NCI-H82 (cell line): Measurements from ENCODE around the gene HECA.
"Not testable (repeated sequence)": the region's sequence is repeated elsewhere in the genome, so short reads cannot be mapped to it uniquely, and the experiment has no call there.

ENCODE experiments used
- DNase-seq: peaks from one replicate; lab custom pipeline; 2025; lab: John Stamatoyannopoulos, UW

HECA gene

GRCh38 chr6:139134817-139135577 lies at the start of gene HECA:
Gene HECA, plus strand, starts transcription at chr6:139135080. Its CDS starts 317 bp downstream, at chr6:139135397.
- DNase-seq, result peak; percentile 90

DNA sequence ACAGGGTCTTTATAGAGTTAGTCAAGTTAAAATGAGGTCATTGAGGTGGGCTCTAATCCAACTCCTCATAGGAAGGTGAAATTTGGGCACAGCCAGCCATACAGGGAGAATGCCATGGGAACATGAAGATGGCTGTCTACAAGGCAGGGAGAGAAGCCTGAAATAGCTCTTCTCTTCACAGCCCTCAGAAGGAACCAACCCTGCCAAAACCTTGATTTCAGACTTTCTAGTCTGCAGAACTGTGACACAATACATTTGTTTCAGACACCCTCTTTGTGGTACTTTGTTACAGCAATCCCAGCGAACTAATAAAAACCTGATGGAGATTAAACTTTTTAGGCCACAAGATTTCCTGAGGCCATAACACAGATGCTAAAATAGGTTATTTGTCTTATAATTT lies 43.1 kb upstream of the HECA start:
- DNase-seq, result no peak

DNA sequence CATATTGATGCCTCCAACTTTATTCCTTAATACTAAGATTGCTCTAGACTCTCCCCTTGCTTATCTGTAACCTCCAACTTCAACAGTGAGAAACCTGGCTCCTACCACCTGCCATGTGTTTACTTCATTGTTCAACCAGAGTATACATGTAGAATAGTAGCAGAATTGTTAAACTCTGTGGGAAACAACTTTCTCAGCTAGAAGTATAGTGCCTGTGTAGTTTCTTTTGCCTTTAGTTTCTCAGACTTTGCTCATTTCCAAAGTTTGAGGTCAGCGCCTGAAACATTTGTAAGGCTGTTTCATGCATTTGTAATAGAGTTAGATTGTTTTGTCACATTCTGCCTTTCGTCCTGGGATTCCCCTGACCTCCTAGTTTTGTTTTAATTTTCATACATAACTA lies 34.9 kb upstream of the HECA start:
- DNase-seq, result no peak

DNA sequence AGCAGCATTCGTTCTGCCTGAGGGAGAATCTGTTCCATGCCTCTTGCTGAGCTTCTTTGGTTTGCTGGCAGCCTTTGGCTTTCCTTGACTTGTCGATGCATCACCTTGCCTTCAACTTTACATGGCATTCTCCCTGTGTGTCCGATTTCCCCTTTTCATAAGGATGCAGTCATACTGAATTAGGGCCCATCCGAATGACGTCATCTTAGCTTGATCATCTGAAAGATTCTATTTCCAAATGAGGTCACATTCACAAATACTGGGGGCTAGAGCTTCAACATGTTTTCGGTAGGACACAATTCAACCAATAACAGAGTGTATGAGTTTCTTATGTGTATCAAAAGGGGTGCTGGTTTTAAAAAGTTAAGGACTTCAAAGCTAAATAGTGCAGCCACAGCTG lies 27.8 kb upstream of the HECA start:
- DNase-seq, result no peak

- DNase-seq, result no peak
Measured at GRCh38 chr6:139108378-139108777, 26.5 kb upstream of the HECA start.

- peak; percentile 65 for DNase-seq
Measured at GRCh38 chr6:139109558-139109957, 25.3 kb upstream of the HECA start.

- DNase-seq, result no peak
Measured at GRCh38 chr6:139112146-139112545, 22.7 kb upstream of the HECA start.

DNA sequence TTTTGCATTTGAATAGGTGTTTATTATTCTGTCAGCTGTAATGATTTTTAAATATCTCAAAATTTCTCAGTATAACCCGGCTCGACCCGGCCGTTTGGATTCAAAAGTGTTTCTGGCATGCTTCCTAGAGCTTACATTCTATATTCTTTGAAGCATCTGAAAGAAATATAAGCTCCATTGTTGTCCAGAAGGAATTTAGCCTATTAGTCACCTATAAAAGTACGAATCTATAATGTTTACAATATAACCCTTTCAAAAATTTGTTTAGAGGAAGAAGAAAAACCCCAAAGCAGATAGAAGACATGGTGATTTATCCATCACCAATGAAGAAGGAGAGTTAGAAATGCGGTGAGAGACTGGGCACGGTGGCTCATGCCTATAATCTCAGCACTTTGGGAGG lies 22.3 kb upstream of the HECA start:
- no peak for DNase-seq

DNA sequence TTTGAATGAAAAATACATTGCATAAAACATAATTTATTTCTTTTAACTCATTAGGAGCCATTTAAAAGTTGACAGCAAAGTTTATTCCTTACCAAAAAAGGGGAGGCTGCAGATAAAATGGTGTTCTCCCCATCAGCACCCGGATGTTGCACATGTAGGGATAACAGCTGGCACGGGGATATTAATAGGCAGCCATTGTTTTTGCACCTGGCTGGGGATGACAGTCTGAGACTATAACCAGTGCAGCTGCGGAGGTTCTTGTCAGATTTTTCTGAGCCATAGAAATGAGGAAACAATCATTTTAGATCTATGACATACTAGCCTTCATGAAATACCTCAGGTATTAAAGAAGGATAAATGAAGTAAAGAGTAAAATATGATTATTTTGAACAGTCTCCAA lies 20.1 kb upstream of the HECA start:
- no peak for DNase-seq

GRCh38 chr6:139115989-139116758 lies 18.7 kb upstream of the HECA start:
- DNase-seq, result no peak

GRCh38 chr6:139117734-139118133 lies 17.1 kb upstream of the HECA start:
- no peak for DNase-seq

GRCh38 chr6:139119552-139119951 lies 15.3 kb upstream of the HECA start:
- DNase-seq, result no peak

GRCh38 chr6:139122823-139123222 lies 12.1 kb upstream of the HECA start:
- DNase-seq, result not testable (repeated sequence)

DNA sequence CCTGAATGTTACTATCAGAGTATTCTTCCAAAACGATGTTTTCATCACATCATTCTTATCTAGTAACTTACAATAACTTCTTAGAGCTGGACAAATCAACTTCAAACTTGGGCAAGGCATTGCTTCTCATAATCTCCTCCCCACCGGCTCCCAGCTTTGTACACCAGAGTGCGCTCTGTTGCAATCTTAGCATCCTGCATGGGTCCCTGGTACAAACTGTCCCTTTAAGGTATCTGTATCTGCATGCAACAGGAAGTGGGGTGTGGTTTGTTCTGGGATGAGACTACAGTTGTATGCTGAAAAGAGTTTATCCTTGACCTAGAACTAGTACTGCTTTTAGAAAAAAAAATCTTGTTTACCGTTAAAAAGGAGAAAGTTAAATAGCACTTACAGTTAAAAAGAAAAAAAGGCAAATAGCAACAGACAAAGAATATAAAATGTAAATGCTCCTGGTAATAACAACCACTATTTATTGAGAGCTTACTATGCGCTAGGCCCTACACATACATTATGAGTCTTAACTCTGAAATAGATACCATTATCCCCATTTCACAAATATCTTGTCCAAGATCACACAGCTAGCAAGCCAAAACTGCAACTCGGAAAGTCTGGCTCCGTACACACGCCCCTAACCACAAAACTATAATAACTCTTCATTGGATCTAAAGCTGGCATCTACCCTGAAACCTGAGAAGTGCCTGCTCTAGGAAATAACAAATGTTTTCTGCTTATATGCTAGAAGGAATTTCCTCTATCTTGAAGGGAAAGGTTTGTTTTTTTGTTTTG lies 9.8 kb upstream of the HECA start:
- DNase-seq, result peak; percentile 71

DNA sequence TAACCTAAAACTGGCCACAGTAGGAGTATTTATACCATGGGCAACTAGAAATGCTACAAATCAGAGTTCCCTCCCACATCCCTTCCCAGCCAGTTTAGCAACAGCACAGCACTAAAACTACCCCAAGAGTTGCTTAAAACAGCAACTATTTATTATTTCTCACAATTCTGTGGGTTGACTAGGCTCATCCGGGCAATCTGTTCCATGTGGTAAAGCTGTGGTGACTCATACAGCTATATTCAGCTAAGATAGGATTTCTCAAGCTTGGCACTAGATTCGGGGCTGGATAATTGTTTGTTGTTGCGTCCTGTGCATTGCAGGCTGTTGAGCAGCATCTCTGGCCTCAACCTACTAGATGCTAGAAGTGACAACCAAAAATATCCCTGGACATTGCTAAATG lies 8.6 kb upstream of the HECA start:
- DNase-seq, result no peak

- no peak for DNase-seq
Measured at GRCh38 chr6:139126931-139127330, 7.9 kb upstream of the HECA start.

DNA sequence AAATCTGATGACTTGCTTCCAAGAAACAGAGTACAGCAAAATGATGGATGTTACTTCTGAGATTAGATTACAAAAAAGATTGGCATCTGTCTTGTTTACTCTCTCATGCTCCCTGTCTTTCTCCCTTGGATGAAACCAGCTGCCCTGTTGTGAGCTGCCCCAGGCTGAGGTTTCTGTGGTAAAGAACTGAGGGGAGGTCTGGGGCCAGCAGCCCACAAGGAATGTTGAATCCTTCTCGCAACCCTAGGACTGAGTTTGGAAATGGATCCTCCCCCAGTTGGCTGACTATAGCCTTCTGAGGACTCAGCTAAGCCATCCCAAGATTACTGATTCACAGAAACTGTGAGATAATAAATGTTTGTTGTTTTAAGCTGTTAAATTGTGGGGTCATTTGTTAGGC lies 5.6 kb upstream of the HECA start:
- DNase-seq, result no peak

DNA sequence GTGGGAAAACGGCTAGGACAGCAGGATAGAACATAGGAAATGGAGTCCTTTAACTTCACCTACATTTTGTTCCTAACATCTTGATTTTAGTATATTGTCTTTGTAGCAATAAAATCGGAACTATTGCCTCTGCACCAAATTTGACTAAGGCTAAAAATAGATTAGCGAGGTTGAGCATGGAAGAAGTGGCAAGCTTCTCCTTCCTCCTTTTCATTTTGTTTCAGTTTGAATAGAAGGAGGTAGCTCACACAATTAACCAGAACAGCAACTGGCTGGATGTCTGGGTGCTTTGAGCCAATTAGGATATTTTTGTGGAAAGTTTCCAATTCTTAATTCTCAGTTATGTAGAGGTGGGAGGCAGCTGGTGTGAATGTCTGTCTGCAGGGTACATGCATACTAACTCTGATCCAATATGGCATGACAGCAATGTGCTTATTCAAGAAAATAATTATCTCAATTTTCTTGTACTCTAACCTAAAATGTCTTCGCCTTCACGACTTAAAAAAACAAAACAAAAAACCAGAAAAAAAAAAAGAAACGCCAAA lies 3.1 kb upstream of the HECA start:
- no peak for DNase-seq

DNA sequence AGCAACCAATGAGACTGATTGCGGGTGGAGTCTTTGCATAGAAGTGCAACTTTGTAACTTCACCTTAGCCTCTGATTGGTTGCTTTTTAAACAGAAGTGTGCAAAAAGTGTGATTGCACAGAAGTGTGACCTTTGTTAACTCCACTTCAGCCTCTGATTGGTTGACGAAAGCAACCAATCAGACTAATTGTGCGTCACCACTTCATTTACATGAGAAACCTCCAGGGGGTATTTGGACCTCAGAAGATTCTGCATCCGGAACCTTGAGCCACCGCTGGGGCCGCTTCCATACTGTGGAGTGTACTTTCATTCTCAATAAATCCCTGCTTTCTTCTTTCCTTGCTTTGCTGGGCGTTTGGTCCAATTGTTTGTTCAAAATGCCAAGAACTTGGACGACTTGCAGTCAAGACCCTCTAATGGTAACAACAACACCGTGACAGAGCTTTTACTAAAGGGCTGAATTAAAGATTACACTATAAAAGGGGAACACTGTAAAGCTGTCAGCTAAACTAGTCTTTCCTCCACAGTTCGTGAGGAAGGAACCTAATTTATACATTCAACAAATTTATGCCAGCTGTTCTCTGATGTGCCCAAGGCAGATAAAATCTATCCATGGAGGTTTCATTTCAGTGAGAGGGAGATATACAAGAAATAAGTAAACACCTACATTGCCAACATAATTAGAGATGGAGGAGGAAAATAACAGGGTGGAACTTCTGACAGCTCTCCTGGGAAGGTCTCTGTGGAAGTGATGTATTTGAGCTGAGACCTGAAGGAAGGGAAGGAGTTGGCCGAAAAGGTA lies 1.4 kb upstream of the HECA start:
- peak; percentile 25 for DNase-seq

DNA sequence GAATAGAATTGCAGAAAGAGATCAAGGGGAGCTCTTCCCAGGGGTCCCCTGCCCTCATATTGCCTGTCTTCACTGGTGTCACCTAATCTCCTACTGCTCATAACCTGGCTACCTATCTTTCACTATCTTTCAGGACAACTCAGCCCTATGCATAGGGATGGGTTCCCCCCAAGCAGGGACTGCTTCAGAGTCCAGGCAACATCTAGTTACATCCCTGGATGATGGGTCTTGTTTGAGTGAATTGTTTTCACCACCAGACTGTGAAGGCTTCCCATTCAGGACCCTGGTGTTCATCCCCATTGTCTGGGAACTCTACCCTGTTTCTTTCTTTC lies 850 bp upstream of the HECA start:
- DNase-seq, result no peak
